HepG2 (cell line): ENCODE results near the gene TROAP. TPM values are rescaled to one million over a fixed set of nuclear protein-coding genes. Genes with fewer than 3 reads are reported as not detected.

ENCODE experiments used
- AKNA ChIP-seq: sonication (generic); formaldehyde crosslinking; IDR thresholded peaks from 2 replicates; pipeline ENCODE4 v1.4.0; 2020; ENCODE audit warnings: missing genetic modification reagents, borderline replicate concordance
- ATF3 ChIP-seq: sonication (generic); formaldehyde crosslinking; IDR thresholded peaks from 2 replicates; pipeline ENCODE4 v1.4.0; 2020; ENCODE audit warnings: missing genetic modification reagents
- CBX1 ChIP-seq: IDR thresholded peaks from one replicate; pipeline ENCODE4 v1.6.1; 2016; ENCODE audit warnings: antibody characterized with exemption, low read depth
- CREB3 ChIP-seq: sonication (generic); formaldehyde crosslinking; IDR thresholded peaks from 2 replicates; pipeline ENCODE4 v1.5.0; 2020; ENCODE audit warnings: missing genetic modification reagents
- E2F1 ChIP-seq: sonication (generic); formaldehyde crosslinking; IDR thresholded peaks from 2 replicates; pipeline ENCODE4 v1.5.0; 2020; ENCODE audit warnings: missing genetic modification reagents
- EHMT2 ChIP-seq: fragments of 200-600 bp; sonication (generic); IDR thresholded peaks from 2 replicates; pipeline ENCODE4 v1.7.0; 2017; ENCODE audit warnings: antibody characterized with exemption, low read depth, low read length, borderline replicate concordance
- ISX ChIP-seq: sonication (generic); formaldehyde crosslinking; conservative IDR thresholded peaks from 2 replicates; pipeline ENCODE4 v1.5.0; 2020; ENCODE audit warnings: missing genetic modification reagents
- PHF8 ChIP-seq: sonication (generic); formaldehyde crosslinking; IDR thresholded peaks from 2 replicates; pipeline ENCODE4 v1.5.0; 2020; ENCODE audit warnings: missing genetic modification reagents
- SP4 ChIP-seq: sonication (generic); formaldehyde crosslinking; IDR thresholded peaks from 2 replicates; pipeline ENCODE4 v1.8.1; 2023; ENCODE audit warnings: mild to moderate bottlenecking, missing genetic modification reagents
- SRSF4 ChIP-seq: fragments of 200-400 bp; formaldehyde crosslinking; IDR thresholded peaks from one replicate; pipeline ENCODE4 v1.6.1; 2018; ENCODE audit warnings: mild to moderate bottlenecking, low read depth, low read length, moderate library complexity; ENCODE audit not compliant: poor library complexity, severe bottlenecking
- TFDP2 ChIP-seq: sonication (generic); formaldehyde crosslinking; IDR thresholded peaks from 2 replicates; pipeline ENCODE4 v1.4.0; 2020; ENCODE audit warnings: missing genetic modification reagents
- TMF1 ChIP-seq: sonication (generic); formaldehyde crosslinking; IDR thresholded peaks from 2 replicates; pipeline ENCODE4 v1.8.1; 2022; ENCODE audit warnings: low read depth, missing genetic modification reagents
- ZBTB10 ChIP-seq: sonication (generic); formaldehyde crosslinking; IDR thresholded peaks from 2 replicates; pipeline ENCODE4 v1.4.0; 2020; ENCODE audit warnings: missing genetic modification reagents, borderline replicate concordance
- ZNF746 ChIP-seq: sonication (generic); formaldehyde crosslinking; IDR thresholded peaks from 2 replicates; pipeline ENCODE4 v1.8.0; 2022; ENCODE audit warnings: mild to moderate bottlenecking, missing genetic modification reagents
- ZNF761 ChIP-seq: sonication (generic); formaldehyde crosslinking; conservative IDR thresholded peaks from 2 replicates; pipeline ENCODE4 v1.4.0; 2020; ENCODE audit warnings: mild to moderate bottlenecking, missing genetic modification reagents
- polyA plus RNA-seq, 8 experiments: library from polyadenylated mRNA; depleted of rRNA in 3 of 8; stranded (reverse) in 7 of 8; unstranded in 1 of 8; fragments of >200 nt; fragmentation: Illumina TruSeq in 4 of 8; extraction: Trizol in 4 of 8; gene quantifications; 2 replicates each; pipeline versions ENCODE4 v1.2.1 to v1.2.3, GENCODE V29; 2011 to 2016; ENCODE audit warnings: low read depth in 4 of 8, missing spikeins in 1 of 8, mixed read lengths in 1 of 8; ENCODE audit not compliant: insufficient read depth in 1 of 8
- total RNA-seq, 5 experiments: library from RNA; depleted of rRNA; stranded (reverse); fragments of >200 nt; fragmentation: Illumina TruSeq; extraction: Trizol; gene quantifications; 2 replicates each; pipeline ENCODE4 v1.2.3, GENCODE V29; 2016; ENCODE audit warnings: low read depth in 1 of 5

TROAP gene
- total and polyA plus RNA-seq, 2 of the 13 experiments (the other 11 are each of a cell fraction or from before 2014, with no cell fraction given): 22.5 to 30.9 TPM

GRCh38 chr12:49347311-49348193, 24.5 kb downstream of the TROAP start (continued):
- TF ChIP-seq CREB3 (CRISPR knock-in tag) (peak; percentile 81; the same call in 1 of the 2 replicates), E2F1 (CRISPR knock-in tag) (peak; percentile 94), CBX1 (peak; percentile 75), TFDP2 (CRISPR knock-in tag) (peak; percentile 91), SP4 (no peak; the same call in none of the 2 replicates), EHMT2 (no peak), ATF3 (no peak), ZBTB10 (CRISPR knock-in tag) (peak; percentile 93; the same call in 1 of the 2 replicates), TMF1 (CRISPR knock-in tag) (0 out of 2 replicates have a peak, but pooled peaks have one; percentile 43), AKNA (CRISPR knock-in tag) (peak; percentile 88; the same call in 1 of the 2 replicates), ZNF761 (CRISPR knock-in tag) (peak; percentile 99), ISX (CRISPR knock-in tag) (no peak; the same call in 1 of the 2 replicates), PHF8 (CRISPR knock-in tag) (peak; percentile 83), SRSF4 (no peak), ZNF746 (CRISPR knock-in tag) (peak; percentile 80)
